Breast epithelium (tissue), 4 donors: ENCODE data around the gene ETS1. TPM values are rescaled to one million over a fixed set of nuclear protein-coding genes. Genes with fewer than 3 reads are reported as not detected.
A peak's percentile ranks its signal among the peaks of the same experiment; 100 is the strongest.

ENCODE experiments used
- DNase-seq, 2 donors: peaks; one replicate each; pipeline ENCODE4 v3.0.0-alpha.2; 2019; ENCODE audit warnings: low spot score in 2 of 2
- H3K27ac ChIP-seq, 2 donors: fragments of 200-600 bp; sonication (generic) in 1 of 2; one replicate each; pipeline ENCODE4 v1.5.1; 2016 to 2019; ENCODE audit warnings: mild to moderate bottlenecking in 1 of 2
- H3K27me3 ChIP-seq, 2 donors: fragments of 200-600 bp; sonication (generic) in 1 of 2; one replicate each; pipeline versions ENCODE4 v1.5.1 to v1.6.0; 2017 to 2019; ENCODE audit warnings: control low read depth in 1 of 2, mild to moderate bottlenecking in 1 of 2
- H3K36me3 ChIP-seq: fragments of 200-600 bp; one replicate; pipeline ENCODE4 v1.5.1; 2019
- H3K4me1 ChIP-seq, 2 donors: fragments of 200-600 bp; sonication (generic); one replicate each; pipeline ENCODE4 v1.5.1; 2016 to 2019; ENCODE audit warnings: control low read depth in 1 of 2
- H3K4me3 ChIP-seq, 3 donors: fragments of 200-600 bp; sonication (generic); 1 replicate in 2 of 3; 2 replicates in 1 of 3; pipeline ENCODE4 v1.5.1; 2016 to 2019; ENCODE audit warnings: mild to moderate bottlenecking in 3 of 3, moderate library complexity in 2 of 3
- H3K9me3 ChIP-seq, 2 donors: fragments of 200-600 bp; sonication (generic) in 1 of 2; one replicate each; pipeline ENCODE4 v1.5.1; 2016 to 2019; ENCODE audit warnings: control low read depth in 1 of 2
- CTCF ChIP-seq, 3 donors: fragments of 450-650 bp; IDR thresholded peaks; one replicate each; pipeline ENCODE4 v1.5.1; 2016 to 2017; ENCODE audit warnings: antibody characterized with exemption in 3 of 3, mild to moderate bottlenecking in 3 of 3, moderate library complexity in 3 of 3
- POLR2A ChIP-seq: fragments of 450-650 bp; IDR thresholded peaks from one replicate; pipeline ENCODE4 v1.6.1; 2016; ENCODE audit warnings: antibody characterized with exemption, mild to moderate bottlenecking, moderate library complexity
- POLR2AphosphoS5 ChIP-seq, 3 donors: sonication (generic); formaldehyde crosslinking; IDR thresholded peaks; one replicate each; pipeline ENCODE4 v1.6.1; 2017; ENCODE audit warnings: antibody characterized with exemption in 3 of 3
- intact Hi-C: fragments of 100-400 bp; cut with DNase I; formaldehyde crosslinking; loops from one replicate; pipeline ENCODE4 v1.15.1; 2023; ENCODE audit warnings: low total_unique reads
- total RNA-seq, 3 donors: library from RNA; depleted of rRNA; stranded (reverse); fragments of >200 nt; gene quantifications; one replicate each; pipeline ENCODE4 v1.1.0, GENCODE V29; 2016

Gene ETS1
- total RNA-seq, 3 donors from 2014 or later = 65.6 to 92.1 (median 73.2) TPM

- TF ChIP-seq POLR2AphosphoS5 (IDR thresholded peaks at IDR 0.05) = no peak
- TF ChIP-seq CTCF (IDR thresholded peaks at IDR 0.05) = no peak
- TF ChIP-seq POLR2A = no peak
- Histone ChIP-seq H3K9me3 (no peaks in the 10 kb centered on the region), H3K27me3 (no peaks in the 10 kb centered on the region), H3K36me3 (no peaks in the 10 kb centered on the region), H3K4me1 (peaks cover 0 to 8% of the 10 kb centered on the region in 2 donors), H3K4me3 (no peak overlapping the region), H3K27ac (peak overlapping the region; percentile 30 to 35)
- no peak for DNase-seq
- intact Hi-C loops = no loop called here
These were observed 99.4 kb downstream of the ETS1 start for GRCh38 chr11:128487978-128488377.

GRCh38 chr11:128484172-128484571 is 103.2 kb downstream of the ETS1 start:
- Histone ChIP-seq H3K9me3 (no peaks in the 10 kb centered on the region), H3K4me1 (peaks cover 10 to 35% of the 10 kb centered on the region in 2 donors), H3K27ac (peak overlapping the region in 1 of 2 donors; percentile 26), H3K36me3 (no peaks in the 10 kb centered on the region), H3K4me3 (no peak overlapping the region), H3K27me3 (no peaks in the 10 kb centered on the region)
- no peak for TF ChIP-seq CTCF (IDR thresholded peaks at IDR 0.05)
- TF ChIP-seq POLR2A = no peak
- no peak for TF ChIP-seq POLR2AphosphoS5 (IDR thresholded peaks at IDR 0.05)
- intact Hi-C loops = no loop called here
- no peak for DNase-seq

GRCh38 chr11:128483211-128483788 is 104.1 kb downstream of the ETS1 start:
- intact Hi-C loops = no loop called here

GRCh38 chr11:128482512-128483191 is 104.7 kb downstream of the ETS1 start:
- H3K36me3 ChIP-seq = no peaks in the 10 kb centered on the region
- TF ChIP-seq POLR2AphosphoS5 (IDR thresholded peaks at IDR 0.05) = peak in 1 of 3 donors; percentile 16
- TF ChIP-seq CTCF (IDR thresholded peaks at IDR 0.05) = no peak
- no peak for TF ChIP-seq POLR2A
- H3K27ac ChIP-seq = peak overlapping the region; percentile 86 to 88
- intact Hi-C loops = no loop called here
- H3K27me3 ChIP-seq = no peaks in the 10 kb centered on the region
- H3K4me3 ChIP-seq = peak overlapping the region in 1 of 3 donors; percentile 36
- H3K9me3 ChIP-seq = no peaks in the 10 kb centered on the region
- peaks cover 10 to 42% of the 10 kb centered on the region in 2 donors for H3K4me1 ChIP-seq
- peak in 1 of 2 donors; percentile 64 for DNase-seq

More at GRCh38 chr11:128483211-128483788, 104.1 kb downstream of the ETS1 start:
- TF ChIP-seq POLR2A (no peak), POLR2AphosphoS5 (IDR thresholded peaks at IDR 0.05) (no peak), CTCF (IDR thresholded peaks at IDR 0.05) (no peak)
- no peaks in the 10 kb centered on the region for H3K9me3 ChIP-seq
- H3K27me3 ChIP-seq = no peaks in the 10 kb centered on the region
- peak overlapping the region; percentile 86 to 88 for H3K27ac ChIP-seq
- H3K4me3 ChIP-seq = no peak overlapping the region
- no peaks in the 10 kb centered on the region for H3K36me3 ChIP-seq
- H3K4me1 ChIP-seq = peaks cover 10 to 42% of the 10 kb centered on the region in 2 donors
- no peak for DNase-seq

GRCh38 chr11:128482092-128482491 is 105.3 kb downstream of the ETS1 start:
- H3K9me3 ChIP-seq = no peaks in the 10 kb centered on the region
- H3K36me3 ChIP-seq = no peaks in the 10 kb centered on the region
- intact Hi-C loops = no loop called here
- peak overlapping the region; percentile 86 to 88 for H3K27ac ChIP-seq
- TF ChIP-seq POLR2AphosphoS5 (IDR thresholded peaks at IDR 0.05) = no peak
- TF ChIP-seq POLR2A = no peak
- H3K4me1 ChIP-seq = peaks cover 10 to 42% of the 10 kb centered on the region in 2 donors
- H3K4me3 ChIP-seq = peak overlapping the region in 1 of 3 donors; percentile 36
- DNase-seq = no peak
- no peaks in the 10 kb centered on the region for H3K27me3 ChIP-seq
